Left lung (tissue), 14 donors: ENCODE measurements around the gene KCNJ8. TPM values are rescaled to one million over a fixed set of nuclear protein-coding genes. Genes with fewer than 3 reads are reported as not detected.

Experiments
- ATAC-seq: fragments of 200-7000 bp; cut with Tn5 transposase; one replicate; pipeline ENCODE4 v1.9.1; 2020; ENCODE audit warnings: moderate library complexity
- DNase-seq, 4 donors: peaks; one replicate each; pipeline ENCODE4 v3.0.0-alpha.2; 2013 to 2020
- H3K27ac ChIP-seq, 2 donors: fragments of 200-600 bp; sonication (generic) in 1 of 2; one replicate each; pipeline versions ENCODE4 v1.5.0 to v1.8.0; 2020 to 2021
- H3K27me3 ChIP-seq, 2 donors: fragments of 200-600 bp; sonication (generic) in 1 of 2; one replicate each; pipeline versions ENCODE4 v1.5.0 to v1.8.0; 2020 to 2021
- H3K36me3 ChIP-seq, 2 donors: fragments of 200-600 bp; sonication (generic) in 1 of 2; one replicate each; pipeline versions ENCODE4 v1.5.0 to v1.8.0; 2020 to 2021
- H3K4me1 ChIP-seq, 2 donors: fragments of 200-600 bp; one replicate each; pipeline ENCODE4 v1.8.0; 2021
- H3K4me3 ChIP-seq, 2 donors: fragments of 200-600 bp; sonication (generic) in 1 of 2; one replicate each; pipeline versions ENCODE4 v1.5.0 to v1.8.0; 2020 to 2021; ENCODE audit warnings: mild to moderate bottlenecking in 1 of 2
- H3K9me3 ChIP-seq, 2 donors: fragments of 200-600 bp; sonication (generic) in 1 of 2; one replicate each; pipeline versions ENCODE4 v1.5.0 to v1.8.0; 2020 to 2021
- intact Hi-C, 2 donors: fragments of 100-400 bp; cut with DNase I; formaldehyde crosslinking; loops; one replicate each; pipeline versions ENCODE4 v1.11.2 to v1.14.2; 2022
- long read RNA-seq, 12 donors: library from polyadenylated mRNA in 2 of 12; unstranded in 2 of 12; transcript quantifications; one replicate each; pipeline ENCODE4 v2.0.0 and lab custom pipeline, GENCODE V29; 2019 to 2026
- polyA plus RNA-seq, 6 donors: library from polyadenylated mRNA; unstranded; fragments of 120-200 nt; gene quantifications; one replicate each; pipeline ENCODE4 v1.2.1, GENCODE V29; 2013; ENCODE audit not compliant: insufficient read length in 6 of 6
- total RNA-seq, 2 donors: library from RNA; stranded (reverse); fragmentation: NEBNext Ultra II Directional; extraction: Animal tissue kit (Norgen Biotek cat#: 25700); gene quantifications; one replicate each; pipeline ENCODE4 v1.2.1, GENCODE V29; 2021
- TF ChIP-seq, protein P1 (sequence below), 2 donors: fragments of 200-600 bp; sonication (generic) in 1 of 2; IDR thresholded peaks; one replicate each; pipeline versions ENCODE4 v1.5.0 to v1.8.0; 2021; ENCODE audit warnings: antibody characterized with exemption in 2 of 2
- donor health status: DM: no; HTN: yes; CAD: no.
- donor health status: DM: no; HTN: no; CAD: no.

Gene KCNJ8
- total RNA-seq, result 10 to 100 TPM; 14.3 to 20.8 TPM
- 10 to 100 TPM; 15.3 to 25.5 (median 22.3) TPM for polyA plus RNA-seq
- long read RNA-seq, donor 1, transcript KCNJ8-201 (3 exons, 2,389 nt), result major isoform, 15 of 15 reads
- long read RNA-seq, donor 1, partial matches to known transcripts, result 0 of 15 reads
- long read RNA-seq, donor 1, other reads (novel, unspliced or antisense), result 0 of 15 reads
- long read RNA-seq, donor 2, transcript KCNJ8-201 (3 exons, 2,389 nt), result major isoform, 12 of 12 reads
- long read RNA-seq, donor 2, partial matches to known transcripts, result 0 of 12 reads
- long read RNA-seq, donor 2, other reads (novel, unspliced or antisense), result 0 of 12 reads
- long read RNA-seq, donor 3, transcript KCNJ8-201 (3 exons, 2,389 nt), result major isoform, 9 of 9 reads
- long read RNA-seq, donor 3, partial matches to known transcripts, result 0 of 9 reads
- long read RNA-seq, donor 3, other reads (novel, unspliced or antisense), result 0 of 9 reads
- long read RNA-seq, donor 4, transcript KCNJ8-201 (3 exons, 2,389 nt), result major isoform, 25 of 31 reads
- long read RNA-seq, donor 4, partial matches to known transcripts, result 1 of 31 reads
- long read RNA-seq, donor 4, other reads (novel, unspliced or antisense), result 5 of 31 reads
- long read RNA-seq, donor 5, partial matches to known transcripts, result 0 of 4 reads
- long read RNA-seq, donor 5, other reads (novel, unspliced or antisense), result 0 of 4 reads
- long read RNA-seq, donor 6, transcript KCNJ8-201 (3 exons, 2,389 nt), result major isoform, 5 of 5 reads
- long read RNA-seq, donor 6, partial matches to known transcripts, result 0 of 5 reads
- long read RNA-seq, donor 6, other reads (novel, unspliced or antisense), result 0 of 5 reads
- long read RNA-seq, donor 7, partial matches to known transcripts, result 0 of 2 reads
- long read RNA-seq, donor 7, other reads (novel, unspliced or antisense), result 0 of 2 reads
- long read RNA-seq, donor 8, partial matches to known transcripts, result 0 of 4 reads
- long read RNA-seq, donor 8, other reads (novel, unspliced or antisense), result 0 of 4 reads
- long read RNA-seq, donor 9, result 0 reads
- long read RNA-seq, donor 10, transcript KCNJ8-201 (3 exons, 2,389 nt), result major isoform, 10 of 14 reads
- long read RNA-seq, donor 10, partial matches to known transcripts, result 2 of 14 reads
- long read RNA-seq, donor 10, other reads (novel, unspliced or antisense), result 2 of 14 reads
- long read RNA-seq, donor 11, partial matches to known transcripts, result 0 of 4 reads
- long read RNA-seq, donor 11, other reads (novel, unspliced or antisense), result 0 of 4 reads
- long read RNA-seq, donor 12, transcript KCNJ8-201 (3 exons, 2,389 nt), result major isoform, 10 of 10 reads
- long read RNA-seq, donor 12, partial matches to known transcripts, result 0 of 10 reads
- long read RNA-seq, donor 12, other reads (novel, unspliced or antisense), result 0 of 10 reads

DNA sequence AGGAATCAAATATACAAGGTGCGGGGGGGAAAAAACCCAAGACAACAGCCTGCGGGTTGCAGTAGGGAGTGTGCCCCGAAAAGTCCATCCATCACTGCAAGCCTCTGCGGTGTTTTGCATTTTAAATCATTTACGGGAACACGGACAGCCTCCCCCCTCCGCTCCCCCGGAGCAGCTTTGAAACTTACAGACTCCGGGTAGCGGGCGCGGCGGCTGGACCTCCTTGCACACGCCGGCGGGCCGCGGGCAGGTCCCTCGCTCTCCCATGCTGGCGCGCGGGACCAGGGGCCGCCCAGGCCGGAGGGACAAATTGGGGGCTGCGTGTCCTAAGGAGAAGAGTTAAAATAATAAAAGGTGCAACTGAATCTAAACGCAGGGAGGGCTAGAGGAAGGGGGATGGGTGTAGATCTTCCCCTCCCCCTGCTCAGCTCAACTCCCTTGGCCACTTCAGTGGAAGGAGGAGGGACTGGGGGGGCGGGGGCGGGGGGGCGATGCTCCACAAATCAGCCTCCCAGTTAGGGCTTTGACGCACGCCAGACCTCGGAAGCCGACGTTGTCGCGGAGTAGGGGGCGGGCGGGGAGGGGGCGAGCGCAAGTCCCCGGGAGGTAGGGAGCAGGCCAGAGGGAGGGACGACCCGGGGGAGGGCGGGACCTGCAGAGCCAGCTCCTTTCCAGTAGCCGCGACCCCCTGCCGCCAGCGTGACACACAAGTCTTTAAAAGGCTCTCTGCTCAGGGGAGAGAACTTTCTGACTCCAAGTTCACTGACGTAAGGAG lies at the start of gene KCNJ8:
KCNJ8 (minus strand) TSS at position 349 of the 775 bp plus-strand sequence. CDS start 1,090 bp downstream, outside the sequence.
- TF ChIP-seq, protein P1, sequence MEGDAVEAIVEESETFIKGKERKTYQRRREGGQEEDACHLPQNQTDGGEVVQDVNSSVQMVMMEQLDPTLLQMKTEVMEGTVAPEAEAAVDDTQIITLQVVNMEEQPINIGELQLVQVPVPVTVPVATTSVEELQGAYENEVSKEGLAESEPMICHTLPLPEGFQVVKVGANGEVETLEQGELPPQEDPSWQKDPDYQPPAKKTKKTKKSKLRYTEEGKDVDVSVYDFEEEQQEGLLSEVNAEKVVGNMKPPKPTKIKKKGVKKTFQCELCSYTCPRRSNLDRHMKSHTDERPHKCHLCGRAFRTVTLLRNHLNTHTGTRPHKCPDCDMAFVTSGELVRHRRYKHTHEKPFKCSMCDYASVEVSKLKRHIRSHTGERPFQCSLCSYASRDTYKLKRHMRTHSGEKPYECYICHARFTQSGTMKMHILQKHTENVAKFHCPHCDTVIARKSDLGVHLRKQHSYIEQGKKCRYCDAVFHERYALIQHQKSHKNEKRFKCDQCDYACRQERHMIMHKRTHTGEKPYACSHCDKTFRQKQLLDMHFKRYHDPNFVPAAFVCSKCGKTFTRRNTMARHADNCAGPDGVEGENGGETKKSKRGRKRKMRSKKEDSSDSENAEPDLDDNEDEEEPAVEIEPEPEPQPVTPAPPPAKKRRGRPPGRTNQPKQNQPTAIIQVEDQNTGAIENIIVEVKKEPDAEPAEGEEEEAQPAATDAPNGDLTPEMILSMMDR (IDR thresholded peaks at IDR 0.05), result no peak
- Histone ChIP-seq H3K27ac (peak within 1 kb of the TSS; percentile 77 to 86), H3K9me3 (no peaks in the 10 kb centered on the region), H3K27me3 (peaks cover 0 to 51% of the 10 kb centered on the region in 2 donors), H3K36me3 (no peaks in the 10 kb centered on the region), H3K4me3 (peak within 1 kb of the TSS; percentile 44 to 49), H3K4me1 (peaks cover 0 to 3% of the 10 kb centered on the region in 2 donors)
- intact Hi-C loops, result no loop called here
- DNase-seq, result peak; percentile 70 to 93 (median 88)
- ATAC-seq, result peak; percentile 84

DNA sequence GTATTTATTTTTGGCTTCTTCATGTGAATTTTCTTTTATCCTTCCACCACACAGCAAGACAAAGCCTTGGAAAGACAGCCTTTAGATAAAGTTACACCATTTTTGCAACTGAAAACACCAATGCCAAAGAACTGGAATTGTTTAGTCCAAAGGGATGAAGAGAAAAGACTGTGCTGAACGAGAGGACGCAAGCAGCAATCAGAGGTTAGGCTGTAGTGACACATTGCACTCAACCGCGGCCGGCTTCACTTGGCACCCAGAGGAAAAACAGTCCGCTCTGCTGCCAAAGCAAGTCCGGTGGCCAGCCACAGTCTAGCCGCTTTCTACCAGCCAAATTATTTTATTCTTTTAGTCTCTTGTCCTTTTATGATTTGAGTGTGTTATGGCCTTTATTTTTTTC lies 49.1 kb upstream of the KCNJ8 start:
- intact Hi-C loops, result no loop called here
- peak in 3 of 4 donors; percentile 21 to 46 (median 37) for DNase-seq

DNA sequence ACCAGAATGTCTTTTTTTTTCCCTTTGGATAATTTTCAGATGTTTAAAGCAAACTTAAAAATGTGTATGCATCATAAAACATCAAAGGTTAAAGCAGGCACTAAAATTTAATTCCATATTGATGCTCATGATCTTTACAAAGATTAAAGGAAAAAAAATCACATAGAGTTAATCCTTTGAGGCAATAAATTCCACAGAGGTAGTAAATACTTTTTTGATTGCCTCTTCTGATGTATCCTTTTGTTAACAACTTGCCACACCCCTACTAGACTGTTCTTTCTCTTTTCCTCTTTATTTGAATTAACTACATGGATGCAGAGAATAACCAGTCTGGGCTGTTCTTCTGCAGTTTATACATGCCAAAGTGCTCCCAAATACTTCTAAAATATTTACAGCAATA lies 45.2 kb upstream of the KCNJ8 start:
- H3K27ac ChIP-seq, result no peak overlapping the region
- intact Hi-C loops, result no loop called here
- ATAC-seq, result peak; percentile 73

More for the DNA sequence above, 49.1 kb upstream of the KCNJ8 start:
- TF ChIP-seq, protein P1 (IDR thresholded peaks at IDR 0.05), result no peak
- Histone ChIP-seq H3K36me3 (no peaks in the 10 kb centered on the region), H3K9me3 (no peaks in the 10 kb centered on the region), H3K27me3 (no peaks in the 10 kb centered on the region), H3K4me1 (peaks cover 9% of the 10 kb centered on the region in 2 donors), H3K27ac (peak overlapping the region in 1 of 2 donors; percentile 26), H3K4me3 (no peak overlapping the region)
- ATAC-seq, result peak; percentile 39

DNA sequence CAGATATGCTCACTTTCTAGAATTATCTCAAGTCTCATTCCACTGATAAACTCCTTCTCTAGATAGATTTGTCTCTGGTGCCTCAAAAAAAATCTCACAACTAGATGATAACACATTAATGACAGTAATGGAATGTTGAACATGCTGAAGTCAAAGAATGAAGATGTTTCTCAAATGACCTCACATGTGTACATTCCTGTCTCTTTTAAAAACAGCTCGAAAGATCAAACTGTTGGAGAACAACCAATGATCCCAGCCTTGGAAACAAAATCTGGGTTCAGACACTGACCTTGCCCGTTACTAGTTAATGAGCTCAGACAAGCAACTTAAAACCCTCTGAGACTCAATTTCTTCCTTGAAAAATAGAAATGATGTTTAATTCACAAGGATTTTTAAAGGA lies 44.7 kb upstream of the KCNJ8 start:
- Histone ChIP-seq H3K36me3 (no peaks in the 10 kb centered on the region), H3K4me1 (no peaks in the 10 kb centered on the region), H3K9me3 (no peaks in the 10 kb centered on the region), H3K4me3 (no peak overlapping the region), H3K27me3 (no peaks in the 10 kb centered on the region), H3K27ac (peak overlapping the region in 1 of 2 donors; percentile 3)
- no peak for ATAC-seq
- intact Hi-C loops, result no loop called here
- TF ChIP-seq, protein P1 (IDR thresholded peaks at IDR 0.05), result no peak
- DNase-seq, result no peak

More for the DNA sequence above, 45.2 kb upstream of the KCNJ8 start:
- H3K4me1 ChIP-seq, result no peaks in the 10 kb centered on the region
- TF ChIP-seq, protein P1 (IDR thresholded peaks at IDR 0.05), result no peak
- no peak overlapping the region for H3K4me3 ChIP-seq
- no peaks in the 10 kb centered on the region for H3K27me3 ChIP-seq
- no peak for DNase-seq
- no peaks in the 10 kb centered on the region for H3K9me3 ChIP-seq
- no peaks in the 10 kb centered on the region for H3K36me3 ChIP-seq
